GM12865 (cell line): ENCODE data around the gene OPN5.

Experiments
- DNase-seq: peaks from one replicate; pipeline ENCODE4 v3.0.0; 2010; ENCODE audit warnings: low read depth
- H3K4me3 ChIP-seq: 2 replicates; pipeline ENCODE4 v1.5.1; 2011; ENCODE audit warnings: mild to moderate bottlenecking, low read depth, low read length, control low read depth
- TF ChIP-seq, protein P1 (sequence below): IDR thresholded peaks from 2 replicates; pipeline ENCODE4 v1.5.1; 2011; ENCODE audit warnings: low read length, control low read depth, low read depth, inconsistent platforms; ENCODE audit not compliant: insufficient read depth; ENCODE audit errors: missing control alignments

OPN5 gene

DNA sequence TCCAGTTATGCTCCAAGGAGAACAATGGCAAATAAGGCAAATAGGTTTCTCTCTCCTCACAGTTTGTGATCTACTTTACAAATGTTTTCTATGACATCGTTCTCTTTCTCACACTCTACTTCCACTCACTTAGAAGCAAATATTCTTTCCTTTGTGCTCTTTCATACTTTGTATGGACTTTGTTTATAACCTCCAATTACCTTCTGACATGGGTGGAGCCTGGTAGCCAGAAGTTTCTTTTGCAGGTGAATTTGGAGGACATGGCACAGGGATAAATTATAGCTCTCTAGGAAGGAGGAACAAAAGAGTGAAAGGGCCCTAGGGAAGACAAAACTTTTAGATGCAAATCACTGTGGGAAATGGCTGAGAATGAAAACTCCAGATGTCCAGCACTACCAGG lies 69.3 kb downstream of the OPN5 start:
- H3K4me3 ChIP-seq: no peak overlapping the region
- TF ChIP-seq, protein P1, sequence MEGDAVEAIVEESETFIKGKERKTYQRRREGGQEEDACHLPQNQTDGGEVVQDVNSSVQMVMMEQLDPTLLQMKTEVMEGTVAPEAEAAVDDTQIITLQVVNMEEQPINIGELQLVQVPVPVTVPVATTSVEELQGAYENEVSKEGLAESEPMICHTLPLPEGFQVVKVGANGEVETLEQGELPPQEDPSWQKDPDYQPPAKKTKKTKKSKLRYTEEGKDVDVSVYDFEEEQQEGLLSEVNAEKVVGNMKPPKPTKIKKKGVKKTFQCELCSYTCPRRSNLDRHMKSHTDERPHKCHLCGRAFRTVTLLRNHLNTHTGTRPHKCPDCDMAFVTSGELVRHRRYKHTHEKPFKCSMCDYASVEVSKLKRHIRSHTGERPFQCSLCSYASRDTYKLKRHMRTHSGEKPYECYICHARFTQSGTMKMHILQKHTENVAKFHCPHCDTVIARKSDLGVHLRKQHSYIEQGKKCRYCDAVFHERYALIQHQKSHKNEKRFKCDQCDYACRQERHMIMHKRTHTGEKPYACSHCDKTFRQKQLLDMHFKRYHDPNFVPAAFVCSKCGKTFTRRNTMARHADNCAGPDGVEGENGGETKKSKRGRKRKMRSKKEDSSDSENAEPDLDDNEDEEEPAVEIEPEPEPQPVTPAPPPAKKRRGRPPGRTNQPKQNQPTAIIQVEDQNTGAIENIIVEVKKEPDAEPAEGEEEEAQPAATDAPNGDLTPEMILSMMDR: no peak
- DNase-seq: no peak

DNA sequence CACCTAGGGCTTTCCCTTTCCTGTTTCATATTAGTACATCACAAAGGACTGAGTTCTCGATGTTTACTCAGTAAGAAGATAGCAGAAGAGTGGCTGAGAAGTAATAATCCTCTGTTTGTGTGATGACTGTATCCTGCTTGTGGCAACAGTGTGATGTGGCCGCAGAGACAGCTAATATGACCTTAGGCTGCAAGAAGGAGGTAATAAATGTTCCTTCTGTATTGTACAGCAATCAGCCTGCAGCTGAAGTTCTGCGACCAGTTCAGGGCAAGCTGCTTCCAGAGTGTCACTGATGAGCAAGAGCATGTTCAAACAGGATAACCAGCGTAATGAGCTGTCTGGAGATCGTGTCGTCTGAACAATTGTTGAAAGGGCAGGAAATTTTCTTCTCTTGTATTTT lies 70.9 kb downstream of the OPN5 start:
- no peak overlapping the region for H3K4me3 ChIP-seq
- DNase-seq: no peak
- TF ChIP-seq, protein P1: no peak

DNA sequence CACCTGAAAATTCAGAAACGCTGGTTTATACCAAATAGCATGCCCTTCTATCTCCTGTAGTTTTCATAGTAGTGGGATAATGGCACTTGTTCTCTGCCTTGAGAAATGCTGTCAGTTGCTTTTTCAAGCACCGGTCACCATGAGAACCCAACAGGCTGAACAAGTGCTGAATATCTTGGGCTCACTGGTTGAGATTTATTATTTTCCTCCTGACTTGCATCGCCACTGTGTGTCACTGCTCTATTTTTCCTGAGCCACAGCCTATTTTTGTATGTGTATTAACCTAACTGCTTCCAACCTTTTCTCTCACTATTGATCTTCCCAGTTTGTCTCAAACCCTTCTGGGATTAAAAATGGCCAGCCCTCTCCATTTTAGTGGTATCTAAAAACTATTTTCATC lies 71.9 kb downstream of the OPN5 start:
- H3K4me3 ChIP-seq: no peak overlapping the region
- TF ChIP-seq, protein P1: no peak
- no peak for DNase-seq

DNA sequence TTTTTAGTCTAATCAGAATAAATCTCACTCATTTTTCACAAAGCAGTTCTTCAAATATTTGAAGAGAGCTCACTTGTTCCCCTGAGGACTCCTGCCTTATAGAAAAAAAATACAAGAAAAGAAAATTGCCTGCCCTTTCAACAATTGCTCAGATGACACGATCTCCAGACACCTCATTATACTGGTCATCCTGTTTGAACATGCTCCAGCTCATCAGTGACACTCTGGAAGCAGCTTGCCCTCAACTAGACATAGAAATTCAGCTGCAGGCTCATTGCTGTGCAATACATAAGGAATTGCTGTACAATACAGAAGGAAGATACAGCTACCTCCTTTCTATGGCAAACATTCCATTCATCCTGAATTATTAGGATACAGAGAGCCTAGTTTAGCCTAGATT lies 73.1 kb downstream of the OPN5 start:
- DNase-seq: no peak
- no peak overlapping the region for H3K4me3 ChIP-seq
- TF ChIP-seq, protein P1: no peak

DNA sequence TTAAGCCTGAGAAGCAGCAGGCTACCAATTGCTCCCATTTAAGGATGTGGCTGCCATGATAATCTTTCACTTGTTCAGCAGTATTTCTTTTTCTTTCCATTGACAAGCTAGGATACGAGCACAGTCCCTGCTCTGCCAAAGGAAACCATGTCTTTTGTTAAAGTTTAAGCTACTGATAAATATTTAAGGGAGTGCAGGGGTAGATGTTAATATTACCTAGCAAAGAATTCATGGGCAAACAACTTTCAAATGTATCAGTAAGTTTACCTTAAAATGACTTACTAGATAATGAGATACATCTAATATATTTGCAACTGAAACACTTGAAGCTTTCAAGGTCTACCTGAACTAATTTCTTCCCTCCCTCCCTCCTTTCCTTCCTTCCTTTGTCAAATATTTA lies 77.3 kb downstream of the OPN5 start:
- no peak overlapping the region for H3K4me3 ChIP-seq
- no peak for DNase-seq
- TF ChIP-seq, protein P1: no peak

DNA sequence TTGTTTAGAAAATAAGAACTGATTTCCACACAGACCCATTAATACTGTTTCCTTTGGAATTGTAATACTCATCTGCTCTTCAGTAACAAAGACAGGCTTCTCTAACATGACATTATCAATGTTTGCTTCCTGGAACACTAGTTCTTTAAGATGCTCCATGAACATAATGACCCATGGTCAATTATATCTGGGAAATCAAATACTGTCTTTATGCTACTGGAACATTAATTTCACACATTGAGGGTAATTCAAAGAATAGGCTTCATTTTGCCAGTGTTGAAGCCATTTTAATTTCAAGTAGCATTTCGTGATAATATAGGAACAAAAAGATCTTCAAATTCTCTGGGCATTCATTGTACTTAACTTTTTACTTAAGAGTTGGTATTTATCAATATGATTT lies 80.9 kb downstream of the OPN5 start:
- no peak for DNase-seq
- TF ChIP-seq, protein P1: no peak
- no peak overlapping the region for H3K4me3 ChIP-seq

DNA sequence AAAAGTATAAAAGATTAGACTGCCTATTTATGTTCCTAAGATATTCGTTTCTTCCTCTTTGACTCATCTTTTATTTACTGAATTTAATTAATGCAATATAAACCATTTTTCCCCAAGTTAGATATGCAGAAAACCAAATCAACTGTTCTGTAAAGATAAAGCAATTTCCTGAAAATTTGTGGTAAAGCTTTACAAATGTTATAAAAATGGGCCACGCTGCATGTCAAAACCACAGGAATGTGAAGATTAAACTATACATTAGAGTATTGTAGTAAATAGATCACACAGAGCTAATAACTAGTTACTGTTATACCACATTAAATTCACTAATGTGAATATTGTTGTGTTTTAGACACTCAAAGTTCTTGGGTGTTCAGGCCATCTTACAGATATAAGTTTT lies 83.4 kb downstream of the OPN5 start:
- no peak for DNase-seq
- TF ChIP-seq, protein P1: no peak

More for the DNA sequence above, 83.4 kb downstream of the OPN5 start:
- H3K4me3 ChIP-seq: no peak overlapping the region
